H1 (cell line): ENCODE data around the gene MAP4K5. TPM values are rescaled to one million over a fixed set of nuclear protein-coding genes. Genes with fewer than 3 reads are reported as not detected.
A peak's percentile ranks its signal among the peaks of the same experiment; 100 is the strongest.

Experiments used
- CTCF ChIA-PET: fragments of 300-600 bp; sonication (Branson Sonifier 250); formaldehyde crosslinking; loops from one replicate; lab custom pipeline; 2021; ENCODE audit not compliant: partially characterized antibody; lab: Charles Lee
- POLR2A ChIA-PET: fragments of 300-600 bp; sonication (Branson Sonifier 250); formaldehyde crosslinking; loops from one replicate; lab custom pipeline; 2021; ENCODE audit warnings: inconsistent platforms; ENCODE audit not compliant: partially characterized antibody; lab: Charles Lee
- DNase-seq, 2 experiments: peaks; one replicate each; pipeline versions ENCODE4 v3.0.0 to v3.0.0-alpha.2; 2010 to 2022; ENCODE audit warnings: low spot score in 2 of 2, low read depth in 1 of 2, mixed read lengths in 1 of 2
- FAIRE-seq: peaks from 2 replicates; lab custom pipeline; 2011; peaks lifted over from hg19 to GRCh38; lab: Jason Lieb, UNC
- H2AFZ ChIP-seq: 2 replicates; pipeline ENCODE4 v1.8.1; 2012; ENCODE audit warnings: low read length, inconsistent platforms
- H2AK5ac ChIP-seq: 2 replicates; pipeline ENCODE4 v1.6.1; 2013; ENCODE audit warnings: low read depth, low read length
- H2BK120ac ChIP-seq: replicated peaks from 2 replicates; pipeline ENCODE3; 2013; ENCODE audit warnings: low read depth, low read length, inconsistent platforms
- H2BK12ac ChIP-seq: 2 replicates; pipeline ENCODE4 v1.6.1; 2013; ENCODE audit warnings: low read depth, low read length
- H2BK15ac ChIP-seq: 2 replicates; pipeline ENCODE4 v1.6.1; 2013; ENCODE audit warnings: low read length
- H2BK20ac ChIP-seq: 2 replicates; pipeline ENCODE4 v1.6.1; 2013; ENCODE audit warnings: low read length
- H2BK5ac ChIP-seq: 2 replicates; pipeline ENCODE4 v1.6.1; 2013; ENCODE audit warnings: low read depth, low read length
- H3K14ac ChIP-seq: 2 replicates; pipeline ENCODE4 v1.6.1; 2013; ENCODE audit warnings: inconsistent platforms; ENCODE audit not compliant: insufficient read length
- H3K18ac ChIP-seq: 2 replicates; pipeline ENCODE4 v1.6.1; 2013; ENCODE audit warnings: low read length; ENCODE audit errors: extremely low read depth
- H3K23ac ChIP-seq: 2 replicates; pipeline ENCODE4 v1.6.1; 2013; ENCODE audit warnings: inconsistent platforms; ENCODE audit not compliant: insufficient read length
- H3K23me2 ChIP-seq: 2 replicates; pipeline ENCODE4 v1.6.1; 2013; ENCODE audit warnings: low read depth, low read length
- H3K27ac ChIP-seq: 2 replicates; pipeline ENCODE4 v1.6.1; 2011; ENCODE audit warnings: low read depth, low read length, inconsistent platforms
- H3K27me3 ChIP-seq, 4 experiments: replicated peaks in 1 of 4; 1 replicate in 1 of 4; 2 replicates in 3 of 4; pipeline versions ENCODE4 v1.6.1 to v1.8.1; 2011 to 2013; ENCODE audit warnings: low read length in 3 of 4, mild to moderate bottlenecking in 3 of 4, inconsistent platforms in 2 of 4, mixed read lengths in 2 of 4, moderate library complexity in 1 of 4; ENCODE audit not compliant: control insufficient read depth in 3 of 4, insufficient read depth in 3 of 4; ENCODE audit errors: extremely low read depth in 1 of 4
- H3K36me3 ChIP-seq, 4 experiments: 2 replicates each; pipeline versions ENCODE4 v1.6.1 to v1.8.1; 2011 to 2013; ENCODE audit warnings: mild to moderate bottlenecking in 4 of 4, low read length in 3 of 4, moderate library complexity in 2 of 4, control low read depth in 1 of 4, inconsistent platforms in 1 of 4; ENCODE audit not compliant: insufficient read depth in 4 of 4, control insufficient read depth in 2 of 4
- H3K4ac ChIP-seq: replicated peaks from 2 replicates; pipeline ENCODE3; 2013; ENCODE audit warnings: low read length, low read depth, mixed read lengths, inconsistent platforms; ENCODE audit not compliant: insufficient read length
- H3K4me1 ChIP-seq, 4 experiments: replicated peaks in 1 of 4; 1 replicate in 1 of 4; 2 replicates in 3 of 4; pipeline versions ENCODE4 v1.6.1 to v1.8.1; 2011 to 2013; ENCODE audit warnings: low read length in 3 of 4, inconsistent platforms in 2 of 4, mixed read lengths in 1 of 4; ENCODE audit not compliant: insufficient read depth in 4 of 4, control insufficient read depth in 3 of 4
- H3K4me2 ChIP-seq, 2 experiments: 2 replicates each; pipeline versions ENCODE4 v1.6.1 to v1.8.1; 2011 to 2013; ENCODE audit warnings: low read depth in 2 of 2, low read length in 2 of 2, control low read depth in 1 of 2, inconsistent platforms in 1 of 2, mild to moderate bottlenecking in 1 of 2; ENCODE audit not compliant: insufficient read depth in 1 of 2
- H3K4me3 ChIP-seq, 4 experiments: fragments of 200-600, 300-600 bp in 1 of 4; sonication (generic), shearing (Covaris generic), sonication (Bioruptor Twin) in 1 of 4; 2 replicates each; pipeline versions ENCODE4 v1.5.1 to v1.8.1; 2011 to 2016; ENCODE audit warnings: low read length in 4 of 4, low read depth in 3 of 4, control low read depth in 2 of 4, inconsistent platforms in 2 of 4, mild to moderate bottlenecking in 2 of 4, mixed read lengths in 1 of 4, moderate library complexity in 1 of 4; ENCODE audit not compliant: insufficient read depth in 2 of 4; ENCODE audit errors: extremely low read depth in 1 of 4
- H3K56ac ChIP-seq: replicated peaks from 2 replicates; pipeline ENCODE3; 2013; ENCODE audit warnings: low read depth, mild to moderate bottlenecking, mixed read lengths, low read length, inconsistent platforms; ENCODE audit not compliant: insufficient read length
- H3K79me1 ChIP-seq: 2 replicates; pipeline ENCODE4 v1.6.1; 2013; ENCODE audit warnings: low read depth, low read length, control low read depth
- H3K79me2 ChIP-seq, 2 experiments: 2 replicates each; pipeline versions ENCODE4 v1.6.1 to v1.8.1; 2012 to 2013; ENCODE audit warnings: low read length in 2 of 2, mild to moderate bottlenecking in 2 of 2, inconsistent platforms in 1 of 2; ENCODE audit not compliant: insufficient read depth in 2 of 2, control insufficient read depth in 1 of 2
- H3K9ac ChIP-seq, 4 experiments: replicated peaks in 1 of 4; 1 replicate in 1 of 4; 2 replicates in 3 of 4; pipeline versions ENCODE4 v1.6.1 to v1.8.1; 2011 to 2013; ENCODE audit warnings: low read depth in 3 of 4, low read length in 3 of 4, control low read depth in 2 of 4, mild to moderate bottlenecking in 2 of 4, moderate library complexity in 2 of 4, inconsistent platforms in 1 of 4; ENCODE audit errors: extremely low read depth in 1 of 4
- H3K9me3 ChIP-seq, 2 experiments: 2 replicates each; pipeline versions ENCODE4 v1.6.1 to v1.8.1; 2012 to 2013; ENCODE audit warnings: mild to moderate bottlenecking in 2 of 2, moderate library complexity in 2 of 2, control low read depth in 1 of 2, inconsistent platforms in 1 of 2, low read depth in 1 of 2, low read length in 1 of 2, mixed read lengths in 1 of 2; ENCODE audit not compliant: insufficient read depth in 2 of 2
- H4K20me1 ChIP-seq, 2 experiments: replicated peaks in 1 of 2; 2 replicates each; pipeline versions ENCODE3 to v1.8.1; 2011 to 2013; ENCODE audit warnings: inconsistent platforms in 2 of 2, low read length in 2 of 2, mild to moderate bottlenecking in 1 of 2; ENCODE audit not compliant: insufficient read depth in 2 of 2, control insufficient read depth in 1 of 2
- H4K5ac ChIP-seq: 2 replicates; pipeline ENCODE4 v1.6.1; 2013; ENCODE audit warnings: low read length, low read depth, mixed read lengths, inconsistent platforms; ENCODE audit not compliant: insufficient read length
- H4K8ac ChIP-seq: 2 replicates; pipeline ENCODE4 v1.8.0; 2013; ENCODE audit warnings: mild to moderate bottlenecking, moderate library complexity, low read length, inconsistent platforms; ENCODE audit not compliant: insufficient read depth; ENCODE audit errors: extremely low read depth
- H4K91ac ChIP-seq: replicated peaks from 2 replicates; pipeline ENCODE3; 2013; ENCODE audit warnings: low read length, mixed read lengths, inconsistent platforms; ENCODE audit not compliant: insufficient read length
- PHF8 ChIP-seq: fragments of 200-600 bp; sonication (generic); conservative IDR thresholded peaks from 2 replicates; pipeline ENCODE4 v1.7.1; 2012; ENCODE audit warnings: low read depth, mild to moderate bottlenecking, inconsistent platforms, low read length, moderate library complexity
- RNF2 ChIP-seq: fragments of 200-900, 300-1000 bp; sonication (generic); IDR thresholded peaks from 2 replicates; pipeline ENCODE4 v1.7.1; 2016; ENCODE audit warnings: borderline replicate concordance, low read depth, mild to moderate bottlenecking, antibody characterized with exemption, low read length; ENCODE audit not compliant: poor library complexity, severe bottlenecking; ENCODE audit errors: missing control alignments
- TBP ChIP-seq: IDR thresholded peaks from 2 replicates; pipeline ENCODE4 v1.6.1; 2011; ENCODE audit warnings: low read depth, low read length, improper control_type of control experiment
- WGBS, 2 experiments: shearing (Covaris generic) in 1 of 2; methylation state at CpG; one replicate each; pipeline versions ENCODE4 v1.1.6 to v1.1.7; 2013 to 2015; ENCODE audit warnings: low lambda C conversion rate in 2 of 2, mixed read lengths in 2 of 2, inconsistent platforms in 1 of 2, low coverage in 1 of 2, missing lambda C conversion rate in 1 of 2; ENCODE audit not compliant: insufficient replicate concordance in 2 of 2, insufficient coverage in 1 of 2, insufficient read length in 1 of 2; ENCODE audit errors: extremely low coverage in 1 of 2, missing lambda C conversion rate in 1 of 2; 5-methylcytosine and 5-hydroxymethylcytosine counted together
- long read RNA-seq, 2 experiments: library from RNA in 1 of 2; library from capped mRNA in 1 of 2; stranded (forward); transcript quantifications; one replicate each; pipeline ENCODE4 v2.0.0, GENCODE V29; 2021; ENCODE audit warnings: inconsistent platforms in 1 of 2
- polyA minus RNA-seq, 3 experiments: library from RNA; depleted of rRNA, polyadenylated mRNA; stranded (reverse); fragments of >200 nt; gene quantifications; 1 replicate in 2 of 3; 2 replicates in 1 of 3; pipeline ENCODE4 v1.2.3, GENCODE V29; 2011
- polyA plus RNA-seq, 7 experiments: library from polyadenylated mRNA; depleted of rRNA in 3 of 7; stranded (reverse) in 5 of 7; unstranded in 2 of 7; fragments of >200 nt in 5 of 7; fragments of 200-250 nt in 2 of 7; gene quantifications; 1 replicate in 5 of 7; 2 replicates in 1 of 7; 4 replicates in 1 of 7; pipeline versions ENCODE4 v1.2.1 to v1.2.3, GENCODE V29; 2011 to 2013; ENCODE audit warnings: missing spikeins in 2 of 7, mixed read lengths in 2 of 7
- total RNA-seq: library from RNA; stranded (reverse); fragmentation: NEBNext Ultra II Directional; extraction: Animal tissue kit (Norgen Biotek cat#: 25700); gene quantifications from 2 replicates; pipeline ENCODE4 v1.2.1, GENCODE V29; 2021

MAP4K5 gene
- total RNA-seq: 34.5 and 35.3 TPM in 2 replicates
- 7.6 and 9.2 TPM in 2 replicates for polyA plus RNA-seq (2011; rRNA removed)
- 12.8 TPM for polyA plus RNA-seq (2011; cell fraction: cytosol; rRNA removed)
- 20.2 TPM for polyA plus RNA-seq (2011; cell fraction: nucleus; rRNA removed)
- 9.0 to 16.8 TPM (median 12.9 TPM) in 4 replicates for polyA plus RNA-seq (2012, experiment 1 of 2)
- 0.92 TPM for polyA plus RNA-seq (2012, experiment 2 of 2)
- polyA plus RNA-seq (2013, experiment 1 of 2): 19.2 TPM
- 18.2 TPM for polyA plus RNA-seq (2013, experiment 2 of 2)
- polyA minus RNA-seq (2011; rRNA and poly(A)+ RNA removed): 9.2 and 12.0 TPM in 2 replicates
- polyA minus RNA-seq (2011; cell fraction: cytosol; rRNA and poly(A)+ RNA removed): 13.9 TPM
- 43.1 TPM for polyA minus RNA-seq (2011; cell fraction: nucleus; rRNA and poly(A)+ RNA removed)
- long read RNA-seq, experiment 1, partial matches to known transcripts: 10 of 24 reads
- long read RNA-seq, experiment 1, other reads (novel, unspliced or antisense): 14 of 24 reads
- long read RNA-seq, experiment 2, partial matches to known transcripts: 6 of 11 reads
- long read RNA-seq, experiment 2, other reads (novel, unspliced or antisense): 5 of 11 reads

DNA sequence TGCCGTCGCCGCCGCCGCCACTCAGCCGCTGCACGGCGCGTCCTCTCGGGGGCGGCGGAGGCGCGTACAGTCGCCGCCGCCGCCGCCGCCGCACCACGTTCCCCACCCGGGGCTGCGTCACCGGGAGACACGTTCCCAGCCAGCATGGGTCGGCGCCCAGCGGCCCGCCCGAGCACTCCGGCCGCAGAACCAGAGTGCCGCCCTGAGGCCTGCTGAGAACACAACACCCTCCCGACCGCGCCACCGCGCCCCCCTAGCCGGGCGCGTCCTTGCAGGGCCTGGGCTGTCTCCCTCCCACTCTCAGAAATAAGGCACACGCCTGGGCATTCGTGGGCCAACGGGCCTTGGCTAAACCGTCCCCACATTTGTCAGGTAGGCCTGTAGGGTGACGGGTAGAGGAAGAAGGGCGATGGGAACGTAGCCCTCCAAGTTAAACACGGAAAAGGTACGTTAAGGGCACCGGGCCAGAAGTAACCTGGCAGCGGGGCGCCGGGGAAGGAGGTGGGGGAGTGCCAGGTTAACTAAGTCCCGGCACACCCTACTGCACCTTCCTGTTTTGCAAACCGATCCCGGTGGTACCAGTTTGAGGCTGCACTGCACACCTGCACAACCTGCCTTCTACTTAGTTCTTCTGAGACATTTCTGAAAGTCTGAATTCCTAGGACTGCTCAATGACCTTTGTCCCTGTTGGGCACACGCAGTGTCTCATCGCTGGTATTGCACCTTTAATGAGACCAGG lies at the start of gene MAP4K5:
MAP4K5 (minus strand) TSS at position 68 of the 739 bp plus-strand sequence. CDS start 520 bp downstream, outside the sequence.
- peak within 1 kb of the TSS; percentile 86 for H3K27ac ChIP-seq
- peaks cover 5 to 41% of the 10 kb centered on the region in 2 experiments for H3K79me2 ChIP-seq
- H3K4me3 ChIP-seq: peak within 1 kb of the TSS; percentile 75 to 91 (median 86)
- H2AFZ ChIP-seq: peak within 1 kb of the TSS; percentile 99
- peak within 1 kb of the TSS; percentile 90 for H4K91ac ChIP-seq
- no peak within 1 kb of the TSS for H3K14ac ChIP-seq
- ChIA-PET CTCF (interaction anchor here (0.6 to 1.6 kb wide), 9 partner anchors 22 to 386 kb away, joined by 3 to 5 read pairs (median 3); partner anchors contain the start of gene CDKL1), POLR2A (interaction anchor here (0.9 to 1.7 kb wide), 6 partner anchors 15 to 221 kb away, joined by 3 to 10 read pairs (median 4); partner anchors contain the start of gene CDKL1)
- H3K79me1 ChIP-seq: no peaks in the 10 kb centered on the region
- H3K4me2 ChIP-seq: peak within 1 kb of the TSS; percentile 77 to 88
- H2BK5ac ChIP-seq: peak within 1 kb of the TSS; percentile 91
- H3K23ac ChIP-seq: no peak within 1 kb of the TSS
- no peaks in the 10 kb centered on the region for H3K27me3 ChIP-seq
- H4K8ac ChIP-seq: peak within 1 kb of the TSS; percentile 97
- peak within 1 kb of the TSS; percentile 99 for H3K18ac ChIP-seq
- H2BK15ac ChIP-seq: peak within 1 kb of the TSS; percentile 66; the same call in 1 of the 2 replicates
- FAIRE-seq (no peak), DNase-seq (peak; percentile 69 to 90)
- peak within 1 kb of the TSS; percentile 86; the same call in 1 of the 2 replicates for H2BK12ac ChIP-seq
- peak within 1 kb of the TSS; percentile 58 to 93 (median 78) for H3K9ac ChIP-seq
- no peak within 1 kb of the TSS for H2BK120ac ChIP-seq
- peaks cover 0 to 5% of the 10 kb centered on the region in 2 experiments for H4K20me1 ChIP-seq
- H4K5ac ChIP-seq: peak within 1 kb of the TSS; percentile 94
- H2AK5ac ChIP-seq: no peak within 1 kb of the TSS
- peaks cover 0 to 6% of the 10 kb centered on the region in 2 experiments; a peak in 1 of 4 replicates for H3K9me3 ChIP-seq
- H3K4me1 ChIP-seq: peaks cover 0 to 6% (median 5%) of the 10 kb centered on the region in 4 experiments; a peak in 3 of 7 replicates
- 1% methylated on average over 22 of the region's 60 CpGs; no CpG with 5 or more reads in 1 of the 2 experiments for WGBS, 2 experiments
- peak within 1 kb of the TSS; percentile 89 for H3K4ac ChIP-seq
- H2BK20ac ChIP-seq: peak within 1 kb of the TSS; percentile 89
- peaks cover 11% of the 10 kb centered on the region for H3K23me2 ChIP-seq
- peak within 1 kb of the TSS; percentile 72 for H3K56ac ChIP-seq
- no peaks in the 10 kb centered on the region; a peak in 1 of 8 replicates for H3K36me3 ChIP-seq
- TF ChIP-seq PHF8 (no peak), TBP (peak; percentile 50; the same call in 1 of the 2 replicates), RNF2 (no peak)
